Measurements from ENCODE around the gene COL12A1. TPM values are rescaled to one million over a fixed set of nuclear protein-coding genes. Genes with fewer than 3 reads are reported as not detected.

The COL12A1 gene
- total RNA-seq, 3 donors from 2014 or later (not counting 1 experiment from before 2014, with no cell fraction given), result 0.25 TPM; not detected in 2

DNA sequence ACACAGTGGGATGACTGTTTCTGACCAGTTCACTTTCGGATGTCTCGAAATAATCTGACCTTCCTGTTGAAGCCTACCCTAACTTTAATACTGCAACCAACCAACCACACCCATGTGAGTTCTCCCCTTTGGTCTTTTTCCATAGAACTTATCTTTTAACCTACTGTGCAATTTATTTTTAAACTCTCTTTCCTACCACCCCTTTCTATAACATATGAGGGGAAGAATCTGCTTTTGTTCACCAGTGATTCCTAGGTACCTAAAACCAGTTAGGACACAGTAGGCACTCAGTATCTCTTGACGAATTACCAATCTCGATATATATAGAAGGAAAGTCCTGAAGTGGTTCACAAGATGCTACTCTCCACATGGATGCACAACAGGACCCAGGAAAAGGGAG is 30.8 kb upstream of the COL12A1 start:
- WGBS (ENCODE audit: insufficient coverage), result 94% methylated on average over 4 of the region's 4 CpGs
- H3K36me3 ChIP-seq (ENCODE audit: control insufficient read depth, insufficient read depth, low read length), result peaks cover 32% of the 10 kb centered on the region

DNA sequence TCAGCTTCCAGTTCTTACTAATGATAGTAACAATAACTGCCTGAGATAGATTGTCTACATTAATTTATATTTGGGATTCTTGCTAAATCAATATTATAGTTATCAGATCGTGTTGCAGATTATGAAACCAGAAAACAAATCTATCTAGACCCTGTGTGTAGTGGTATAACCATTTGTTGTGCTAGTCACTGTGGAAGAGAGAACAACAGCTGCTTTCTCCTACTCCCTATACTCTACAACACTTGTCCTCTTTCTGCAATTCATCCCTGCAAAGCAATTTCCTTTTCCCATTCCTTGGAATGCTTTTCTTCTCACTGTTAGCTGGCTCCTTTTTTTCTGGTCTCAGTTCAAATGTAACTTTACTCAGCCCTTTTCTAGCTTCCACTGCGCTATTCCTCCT is 29.4 kb upstream of the COL12A1 start:
- Histone ChIP-seq H3K36me3 (ENCODE audit: control insufficient read depth, insufficient read depth, low read length) (peaks cover 28% of the 10 kb centered on the region), H3K9me3 (ENCODE audit: control insufficient read depth, insufficient read depth, low read length) (no peaks in the 10 kb centered on the region), H3K27me3 (ENCODE audit: control insufficient read depth, insufficient read depth, low read length) (no peaks in the 10 kb centered on the region), H3K4me3 (ENCODE audit: low read length) (no peak overlapping the region), H3K27ac (ENCODE audit: low read length) (no peak overlapping the region), H3K4me1 (ENCODE audit: control insufficient read depth, insufficient read depth, low read length) (no peaks in the 10 kb centered on the region)
- DNase-seq (no peak), ATAC-seq (no peak)
- Mint-ChIP-seq H3K36me3 (no peaks in the 10 kb centered on the region), H3K9me3 (no peaks in the 10 kb centered on the region), H3K27ac (peak overlapping the region in 1 of 2 donors; percentile 21), H3K27me3 (ENCODE audit: low read depth in 2 of 2) (no peaks in the 10 kb centered on the region), H3K4me3 (no peak overlapping the region), H3K4me1 (no peaks in the 10 kb centered on the region)
- TF ChIP-seq, protein P1, sequence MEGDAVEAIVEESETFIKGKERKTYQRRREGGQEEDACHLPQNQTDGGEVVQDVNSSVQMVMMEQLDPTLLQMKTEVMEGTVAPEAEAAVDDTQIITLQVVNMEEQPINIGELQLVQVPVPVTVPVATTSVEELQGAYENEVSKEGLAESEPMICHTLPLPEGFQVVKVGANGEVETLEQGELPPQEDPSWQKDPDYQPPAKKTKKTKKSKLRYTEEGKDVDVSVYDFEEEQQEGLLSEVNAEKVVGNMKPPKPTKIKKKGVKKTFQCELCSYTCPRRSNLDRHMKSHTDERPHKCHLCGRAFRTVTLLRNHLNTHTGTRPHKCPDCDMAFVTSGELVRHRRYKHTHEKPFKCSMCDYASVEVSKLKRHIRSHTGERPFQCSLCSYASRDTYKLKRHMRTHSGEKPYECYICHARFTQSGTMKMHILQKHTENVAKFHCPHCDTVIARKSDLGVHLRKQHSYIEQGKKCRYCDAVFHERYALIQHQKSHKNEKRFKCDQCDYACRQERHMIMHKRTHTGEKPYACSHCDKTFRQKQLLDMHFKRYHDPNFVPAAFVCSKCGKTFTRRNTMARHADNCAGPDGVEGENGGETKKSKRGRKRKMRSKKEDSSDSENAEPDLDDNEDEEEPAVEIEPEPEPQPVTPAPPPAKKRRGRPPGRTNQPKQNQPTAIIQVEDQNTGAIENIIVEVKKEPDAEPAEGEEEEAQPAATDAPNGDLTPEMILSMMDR (IDR thresholded peaks at IDR 0.05), result no peak
- 100% methylated on average over 1 of the region's 2 CpGs for WGBS (ENCODE audit: insufficient coverage)
- intact Hi-C loops (cut with micrococcal nuclease), result no loop called here

More for the DNA sequence above, 30.8 kb upstream of the COL12A1 start:
- H3K27me3 ChIP-seq (ENCODE audit: control insufficient read depth, insufficient read depth, low read length), result no peaks in the 10 kb centered on the region
- H3K4me1 ChIP-seq (ENCODE audit: control insufficient read depth, insufficient read depth, low read length), result peaks cover 2% of the 10 kb centered on the region
- H3K27ac ChIP-seq (ENCODE audit: low read length), result no peak overlapping the region
- no peaks in the 10 kb centered on the region for H3K9me3 ChIP-seq (ENCODE audit: control insufficient read depth, insufficient read depth, low read length)
- Mint-ChIP-seq H3K9me3 (no peaks in the 10 kb centered on the region), H3K27ac (peak overlapping the region; percentile 3 to 10), H3K4me3 (no peak overlapping the region), H3K36me3 (no peaks in the 10 kb centered on the region), H3K27me3 (ENCODE audit: low read depth in 2 of 2) (no peaks in the 10 kb centered on the region), H3K4me1 (peaks cover 0 to 8% of the 10 kb centered on the region in 2 donors)
- no peak overlapping the region for H3K4me3 ChIP-seq (ENCODE audit: low read length)
- intact Hi-C loops (cut with micrococcal nuclease), result no loop called here
- DNase-seq (no peak), ATAC-seq (no peak)
- TF ChIP-seq, protein P1 (IDR thresholded peaks at IDR 0.05), result no peak

DNA sequence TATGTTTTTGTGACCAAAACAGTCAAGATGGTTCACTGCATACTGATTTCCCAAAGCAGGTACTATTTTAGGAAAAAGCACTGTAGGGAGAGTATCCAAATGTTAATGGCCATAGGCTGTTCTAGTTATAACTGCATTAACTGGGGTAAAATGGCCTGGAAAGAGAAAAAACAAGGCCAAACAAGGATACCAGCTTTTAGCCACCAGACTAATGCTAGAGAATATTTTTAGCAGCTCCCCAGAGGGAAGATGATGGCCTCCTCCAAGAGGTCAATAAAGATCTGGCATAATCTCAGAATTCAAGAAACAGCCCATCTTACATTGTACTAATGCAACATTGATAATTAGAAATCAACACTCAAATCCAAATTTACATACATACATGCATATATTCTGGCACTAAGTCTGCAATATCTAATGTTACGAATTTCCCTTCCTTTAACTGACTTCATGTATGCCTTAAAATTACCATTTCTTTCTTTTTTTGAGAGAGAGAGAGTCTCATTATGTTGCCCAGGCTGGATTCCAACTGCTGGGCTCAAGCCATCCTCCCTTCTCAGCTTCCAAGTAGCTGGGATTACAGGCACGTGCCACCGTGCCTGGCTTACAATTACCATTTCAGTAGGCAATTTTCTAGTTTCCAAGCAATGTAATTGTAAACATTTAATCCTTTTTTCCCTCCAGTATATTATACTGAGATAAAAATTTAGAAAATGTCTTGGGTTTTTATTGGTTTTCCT is 28.4 kb upstream of the COL12A1 start:
- DNase-seq, result no peak
- Histone ChIP-seq H3K4me3 (ENCODE audit: low read length) (no peak overlapping the region), H3K36me3 (ENCODE audit: control insufficient read depth, insufficient read depth, low read length) (peaks cover 24% of the 10 kb centered on the region), H3K4me1 (ENCODE audit: control insufficient read depth, insufficient read depth, low read length) (no peaks in the 10 kb centered on the region), H3K27me3 (ENCODE audit: control insufficient read depth, insufficient read depth, low read length) (no peaks in the 10 kb centered on the region), H3K9me3 (ENCODE audit: control insufficient read depth, insufficient read depth, low read length) (no peaks in the 10 kb centered on the region), H3K27ac (ENCODE audit: low read length) (no peak overlapping the region)
- H3K36me3 Mint-ChIP-seq, result no peaks in the 10 kb centered on the region
- H3K9me3 Mint-ChIP-seq, result no peaks in the 10 kb centered on the region
- TF ChIP-seq, protein P1 (IDR thresholded peaks at IDR 0.05), result no peak
- no peak overlapping the region for H3K4me3 Mint-ChIP-seq
- WGBS (ENCODE audit: insufficient coverage), result 100% methylated on average over 1 of the region's 3 CpGs
- no peak overlapping the region for H3K27ac Mint-ChIP-seq
- H3K4me1 Mint-ChIP-seq, result no peaks in the 10 kb centered on the region
- no peak for ATAC-seq
- peaks cover 0 to 3% of the 10 kb centered on the region in 2 donors for H3K27me3 Mint-ChIP-seq (ENCODE audit: low read depth in 2 of 2)
- intact Hi-C loops (cut with micrococcal nuclease), result no loop called here
